ACC112 (cell line): ENCODE measurements around the gene CNOT6.

Experiments used
- H2AFZ ChIP-seq: fragments of 200-600 bp; sonication (generic); one replicate; pipeline ENCODE4 v1.6.0; 2017; ENCODE audit warnings: antibody characterized with exemption, low read length; ENCODE audit not compliant: unreplicated experiment
- H3K27ac ChIP-seq: fragments of 200-600 bp; sonication (generic); 2 replicates; pipeline ENCODE4 v1.5.1; 2014; ENCODE audit warnings: low read depth, mild to moderate bottlenecking, antibody characterized with exemption, low read length, moderate library complexity
- H3K27me3 ChIP-seq: fragments of 200-600 bp; sonication (generic); 2 replicates; pipeline ENCODE4 v1.6.1; 2014; ENCODE audit warnings: mild to moderate bottlenecking, antibody characterized with exemption, low read length, moderate library complexity, mixed read lengths; ENCODE audit not compliant: insufficient read depth
- H3K36me3 ChIP-seq: fragments of 200-600 bp; sonication (generic); 2 replicates; pipeline ENCODE4 v1.6.1; 2016; ENCODE audit warnings: mild to moderate bottlenecking, antibody characterized with exemption, low read length, moderate library complexity, mixed read lengths; ENCODE audit not compliant: insufficient read depth
- H3K4me1 ChIP-seq: fragments of 200-600 bp; sonication (generic); one replicate; pipeline ENCODE4 v1.6.1; 2016; ENCODE audit warnings: low read length, mixed read lengths; ENCODE audit not compliant: insufficient read depth, unreplicated experiment, control insufficient read depth
- H3K4me3 ChIP-seq: fragments of 200-600 bp; sonication (generic); 2 replicates; pipeline ENCODE4 v1.5.1; 2014; ENCODE audit warnings: mild to moderate bottlenecking, low read depth, low read length
- H3K79me2 ChIP-seq: fragments of 200-600 bp; sonication (generic); one replicate; pipeline ENCODE4 v1.6.0; 2016; ENCODE audit warnings: low read length; ENCODE audit not compliant: control insufficient read depth, unreplicated experiment, insufficient read depth

CNOT6 gene

DNA sequence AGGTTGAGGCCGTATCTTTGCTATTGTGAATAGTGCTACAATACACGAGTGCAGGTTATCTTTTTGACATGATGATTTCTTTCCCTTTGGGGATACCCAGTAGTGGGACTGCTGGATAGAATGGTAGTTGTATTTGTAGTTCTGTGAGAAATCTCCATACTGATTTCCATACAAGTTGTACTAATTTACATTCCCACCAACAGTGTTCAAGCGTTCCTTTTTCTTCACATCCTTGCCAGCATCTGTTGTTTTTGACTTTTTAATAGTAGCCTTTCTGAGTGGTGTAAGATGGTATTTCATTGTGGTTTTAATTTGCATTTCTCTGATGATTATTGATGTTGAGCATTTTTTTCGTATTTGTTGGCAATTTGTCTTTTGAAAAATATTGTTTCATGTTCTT, 41.4 kb downstream of the CNOT6 start:
- H3K27ac ChIP-seq: no peak overlapping the region

DNA sequence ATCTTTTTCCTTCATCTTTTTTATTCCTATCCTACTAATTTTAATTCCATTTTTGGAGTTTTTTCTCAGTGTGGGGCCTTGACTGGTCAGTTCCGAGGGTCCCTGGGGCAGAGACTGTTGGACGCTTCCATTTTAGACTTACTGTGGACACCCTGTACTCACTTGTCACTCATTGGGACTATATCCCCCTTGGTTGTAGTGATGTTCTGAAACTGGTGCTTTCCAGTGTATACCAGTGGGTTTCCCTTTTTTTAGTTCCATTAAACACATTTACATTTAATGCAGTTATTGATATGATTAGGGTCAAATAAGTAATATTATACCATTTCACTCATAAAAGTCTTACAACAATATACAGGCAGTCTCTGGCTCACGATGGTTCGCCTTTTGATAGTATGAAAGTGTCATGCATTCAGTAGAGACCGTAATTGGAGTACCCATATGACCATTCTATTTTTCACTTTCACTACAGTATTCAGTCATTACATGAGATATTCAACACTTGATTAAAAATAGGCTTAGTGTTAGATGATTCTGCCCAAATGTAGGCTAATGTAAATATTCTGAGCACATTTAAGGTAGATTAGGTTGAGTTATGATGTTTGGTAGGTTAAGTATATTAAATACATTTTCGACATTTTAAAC, 46.0 kb downstream of the CNOT6 start:
- no peak overlapping the region for H3K27ac ChIP-seq

More for the DNA sequence above, 41.4 kb downstream of the CNOT6 start:
- H3K79me2 ChIP-seq: peaks cover 24% of the 10 kb centered on the region
- H3K4me3 ChIP-seq: no peak overlapping the region
- H3K27me3 ChIP-seq: no peaks in the 10 kb centered on the region
- no peak overlapping the region for H2AFZ ChIP-seq
- peaks cover 16% of the 10 kb centered on the region; the same call in 1 of the 2 replicates for H3K36me3 ChIP-seq
- no peaks in the 10 kb centered on the region for H3K4me1 ChIP-seq

DNA sequence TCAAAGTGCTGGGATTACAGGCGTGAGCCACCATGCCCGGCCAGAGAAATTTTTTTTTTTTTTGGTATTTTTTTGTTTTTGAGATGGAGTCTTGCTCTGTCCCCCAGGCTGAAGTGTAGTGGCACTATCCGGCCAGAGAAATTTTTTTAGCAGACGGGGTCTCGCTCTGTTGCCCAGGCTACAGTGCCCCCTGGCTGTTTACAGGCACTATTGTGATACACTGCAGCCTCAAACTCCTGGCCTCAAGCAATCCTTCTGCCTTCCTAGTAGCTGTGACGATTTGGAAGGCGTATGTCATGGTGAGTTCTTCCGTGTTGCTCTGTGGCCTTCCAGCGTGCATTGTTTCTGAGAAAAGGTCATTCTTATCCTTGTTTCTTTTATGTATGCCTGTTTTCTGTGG, 47.5 kb downstream of the CNOT6 start:
- Histone ChIP-seq H3K27ac (no peak overlapping the region), H2AFZ (no peak overlapping the region), H3K79me2 (peaks cover 45% of the 10 kb centered on the region), H3K4me1 (no peaks in the 10 kb centered on the region), H3K4me3 (no peak overlapping the region), H3K36me3 (peaks cover 21% of the 10 kb centered on the region), H3K27me3 (no peaks in the 10 kb centered on the region)

More for the DNA sequence above, 46.0 kb downstream of the CNOT6 start:
- no peak overlapping the region for H2AFZ ChIP-seq
- H3K4me3 ChIP-seq: no peak overlapping the region
- H3K4me1 ChIP-seq: no peaks in the 10 kb centered on the region
- H3K36me3 ChIP-seq: peaks cover 23% of the 10 kb centered on the region
- H3K27me3 ChIP-seq: no peaks in the 10 kb centered on the region
- peaks cover 46% of the 10 kb centered on the region for H3K79me2 ChIP-seq

DNA sequence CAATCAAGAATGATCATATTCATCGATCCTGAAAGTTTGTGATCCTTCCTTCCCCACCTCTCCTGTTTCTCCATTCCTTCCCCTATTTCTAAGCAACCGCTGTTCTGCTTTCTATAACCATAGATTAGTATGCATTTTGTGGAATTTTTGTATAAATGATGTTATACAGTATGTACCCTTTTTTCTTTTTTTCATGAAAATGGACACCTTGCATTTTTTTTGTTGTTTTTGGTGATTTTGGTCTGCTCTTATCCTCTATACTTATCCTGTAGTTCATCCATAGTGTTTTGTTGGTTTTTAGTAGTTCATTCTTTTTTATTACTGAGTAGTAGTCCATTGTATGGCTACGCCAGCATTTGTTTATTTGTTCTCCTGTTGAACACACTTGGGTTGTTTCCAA, 51.1 kb downstream of the CNOT6 start:
- no peak overlapping the region for H3K27ac ChIP-seq
- H3K4me1 ChIP-seq: no peaks in the 10 kb centered on the region
- H2AFZ ChIP-seq: no peak overlapping the region
- no peak overlapping the region for H3K4me3 ChIP-seq
- H3K27me3 ChIP-seq: no peaks in the 10 kb centered on the region
- H3K36me3 ChIP-seq: peaks cover 19% of the 10 kb centered on the region
- H3K79me2 ChIP-seq: peaks cover 46% of the 10 kb centered on the region

DNA sequence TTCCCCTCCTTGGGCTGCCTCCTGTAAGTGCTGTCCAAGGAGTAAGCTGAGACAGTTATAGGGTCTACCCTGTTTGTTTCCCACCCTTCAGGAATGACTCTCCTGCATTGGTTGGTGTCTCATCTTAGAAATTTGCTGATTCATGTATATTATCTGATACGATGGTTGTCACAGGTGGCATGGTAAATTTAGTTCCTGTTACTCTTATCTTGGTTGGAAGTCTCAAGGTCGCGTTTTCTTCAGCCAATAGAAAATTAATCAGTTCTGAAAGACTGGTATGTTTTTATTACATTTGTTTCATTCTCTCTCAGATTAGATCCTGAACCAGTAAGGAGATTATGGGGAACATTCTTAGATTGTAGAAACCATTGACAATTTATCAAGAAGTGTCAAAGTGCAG, 54.4 kb downstream of the CNOT6 start:
- Histone ChIP-seq H3K36me3 (peaks cover 19% of the 10 kb centered on the region), H3K4me1 (no peaks in the 10 kb centered on the region), H3K27ac (no peak overlapping the region), H3K79me2 (peaks cover 34% of the 10 kb centered on the region), H3K4me3 (no peak overlapping the region), H2AFZ (no peak overlapping the region), H3K27me3 (no peaks in the 10 kb centered on the region)

DNA sequence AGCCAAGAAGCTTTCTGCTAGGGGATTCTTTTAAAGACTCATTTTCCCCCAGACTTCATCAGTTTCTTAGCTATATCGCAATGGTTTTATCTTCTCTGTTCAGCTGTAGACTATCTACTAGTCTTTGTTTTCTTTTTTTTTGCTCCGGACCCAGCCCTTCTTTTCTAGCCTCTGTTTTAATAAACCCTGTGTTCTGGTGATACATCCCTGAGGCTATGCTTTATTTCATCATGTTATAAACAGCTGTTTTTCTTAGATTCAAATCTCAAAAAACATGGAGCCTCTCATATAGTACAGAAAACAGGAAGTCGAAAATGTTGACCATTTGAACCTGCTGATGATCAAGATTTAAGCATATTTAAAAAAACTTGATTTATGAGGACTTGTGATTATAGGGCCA, 59.4 kb downstream of the CNOT6 start:
- no peak overlapping the region for H2AFZ ChIP-seq
- H3K4me3 ChIP-seq: no peak overlapping the region
- H3K27ac ChIP-seq: no peak overlapping the region
- H3K36me3 ChIP-seq: peaks cover 28% of the 10 kb centered on the region
- no peaks in the 10 kb centered on the region for H3K27me3 ChIP-seq
- H3K79me2 ChIP-seq: peaks cover 13% of the 10 kb centered on the region
- H3K4me1 ChIP-seq: peaks cover 8% of the 10 kb centered on the region

DNA sequence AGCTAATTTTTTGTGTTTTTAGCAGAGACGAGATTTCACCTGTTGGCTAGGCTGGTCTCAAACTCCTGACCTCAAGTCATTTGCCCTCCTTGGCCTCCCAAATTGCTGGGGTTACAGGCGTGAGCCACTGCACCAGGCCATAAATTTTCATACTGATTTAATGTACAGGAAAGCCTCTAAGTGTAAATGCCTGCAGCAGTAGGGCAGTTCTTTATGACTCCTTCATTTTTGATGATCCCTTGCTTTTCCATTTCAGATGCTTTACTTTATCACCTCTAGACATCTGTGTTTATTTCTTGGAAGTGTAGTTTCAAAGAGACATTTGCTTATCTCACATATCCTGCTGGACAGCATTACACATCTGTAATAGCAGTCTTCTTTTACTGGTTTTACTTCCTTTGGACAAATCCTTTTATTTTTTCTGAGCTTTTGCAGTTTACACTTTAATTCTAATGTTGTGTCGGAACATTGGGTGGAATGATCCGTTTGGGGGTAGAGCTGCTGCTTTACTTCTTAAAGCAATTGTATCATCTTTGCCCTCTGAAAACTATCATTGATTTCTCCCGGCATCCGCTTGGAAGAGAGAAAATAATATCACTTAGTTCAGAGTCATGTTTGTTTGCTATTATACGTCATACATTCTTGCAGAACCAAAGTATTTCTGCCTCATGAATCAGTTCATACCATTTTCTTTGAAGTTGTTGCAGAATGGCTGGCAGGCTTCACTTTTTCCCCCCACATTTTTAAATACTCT, 61.2 kb downstream of the CNOT6 start:
- no peaks in the 10 kb centered on the region for H3K27me3 ChIP-seq
- peaks cover 24% of the 10 kb centered on the region for H3K36me3 ChIP-seq
- H3K4me3 ChIP-seq: no peak overlapping the region
- peaks cover 7% of the 10 kb centered on the region for H3K79me2 ChIP-seq
- no peak overlapping the region for H2AFZ ChIP-seq
- H3K27ac ChIP-seq: no peak overlapping the region
- peaks cover 8% of the 10 kb centered on the region for H3K4me1 ChIP-seq

DNA sequence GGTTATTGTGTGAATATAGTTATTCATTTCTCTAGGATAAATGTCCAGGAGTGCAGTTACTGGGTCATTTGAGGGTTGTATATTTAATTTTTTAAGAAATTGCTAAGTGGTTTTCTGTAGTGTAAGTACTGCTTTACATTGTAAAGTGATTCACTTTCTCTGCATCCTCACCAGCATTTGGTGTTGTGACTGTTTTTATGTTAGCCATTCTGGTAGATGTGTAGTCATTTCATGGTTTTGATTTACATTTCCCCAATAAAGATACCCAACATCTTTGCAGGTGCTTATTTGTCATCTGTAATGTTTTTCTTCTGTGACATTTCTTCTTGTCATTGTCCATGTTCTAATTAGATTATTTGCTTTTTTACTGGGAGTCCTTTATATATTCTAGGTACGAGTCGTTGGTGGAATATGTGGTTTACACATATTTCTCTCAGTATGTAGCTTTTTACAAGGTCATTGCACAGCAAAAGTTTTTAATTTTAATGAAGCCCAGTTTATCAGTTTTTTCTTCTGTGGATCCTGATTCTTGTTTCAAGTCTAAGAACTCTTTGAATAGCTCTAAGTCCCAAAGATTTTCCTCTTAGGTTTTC, 63.1 kb downstream of the CNOT6 start:
- Histone ChIP-seq H2AFZ (no peak overlapping the region), H3K79me2 (peaks cover 16% of the 10 kb centered on the region), H3K36me3 (peaks cover 15% of the 10 kb centered on the region)

DNA sequence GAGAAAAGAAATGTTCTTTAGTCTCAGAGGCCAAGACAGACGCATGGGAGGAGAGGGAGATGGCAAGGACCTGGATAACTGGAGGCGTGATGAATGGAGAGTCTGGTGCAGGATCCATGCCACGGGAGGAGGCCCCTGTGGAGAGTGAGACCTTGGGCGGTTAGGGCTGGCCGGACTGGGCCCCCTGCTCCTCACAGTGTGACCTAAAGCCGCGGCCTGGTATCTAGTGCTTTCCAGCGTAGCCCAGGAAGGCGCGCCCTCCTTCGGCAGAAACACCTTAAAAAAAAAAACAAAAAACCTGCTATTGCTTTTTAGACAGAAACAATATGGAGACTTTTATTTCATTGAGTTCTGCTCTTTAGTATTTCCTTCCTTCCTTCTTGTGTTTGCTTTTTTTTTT, 64.1 kb downstream of the CNOT6 start:
- H2AFZ ChIP-seq: no peak overlapping the region
- H3K27me3 ChIP-seq: no peaks in the 10 kb centered on the region
- no peak overlapping the region for H3K4me3 ChIP-seq
- H3K36me3 ChIP-seq: peaks cover 11% of the 10 kb centered on the region
- peaks cover 8% of the 10 kb centered on the region for H3K4me1 ChIP-seq
- H3K27ac ChIP-seq: no peak overlapping the region
- H3K79me2 ChIP-seq: peaks cover 16% of the 10 kb centered on the region

More for the DNA sequence above, 63.1 kb downstream of the CNOT6 start:
- H3K4me1 ChIP-seq: peaks cover 8% of the 10 kb centered on the region
- H3K27ac ChIP-seq: no peak overlapping the region
- no peaks in the 10 kb centered on the region for H3K27me3 ChIP-seq
- H3K4me3 ChIP-seq: no peak overlapping the region

DNA sequence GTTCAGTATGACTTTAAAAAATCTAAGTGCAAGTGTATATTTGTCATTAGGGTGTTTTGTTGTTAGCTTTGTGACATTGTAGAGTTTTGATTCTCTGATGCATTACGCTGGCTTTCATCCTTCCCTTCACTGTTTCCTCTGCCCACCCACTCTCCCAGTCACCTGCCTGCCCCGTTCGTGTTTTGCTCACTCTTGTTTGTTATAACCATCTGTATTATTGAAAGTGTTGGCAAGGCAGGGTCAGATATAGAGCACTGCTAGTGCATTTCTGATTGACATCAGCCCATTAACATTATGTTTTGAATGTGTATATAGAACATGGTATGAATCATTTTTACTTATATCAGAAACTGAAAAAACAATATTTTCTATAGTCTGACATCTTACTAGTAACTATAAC, 69.8 kb downstream of the CNOT6 start:
- H3K27ac ChIP-seq: no peak overlapping the region
- H3K4me1 ChIP-seq: no peaks in the 10 kb centered on the region
- no peaks in the 10 kb centered on the region for H3K27me3 ChIP-seq
- no peak overlapping the region for H3K4me3 ChIP-seq
- H3K79me2 ChIP-seq: peaks cover 12% of the 10 kb centered on the region
- H2AFZ ChIP-seq: no peak overlapping the region
- H3K36me3 ChIP-seq: peaks cover 15% of the 10 kb centered on the region; the same call in 1 of the 2 replicates
